DMS 273 treated with DMSO at 0.1 percent for 48 hours (cell line): ENCODE measurements around the gene RAB19.

Experiments used
- DNase-seq: peaks from one replicate; lab custom pipeline; 2025; lab: John Stamatoyannopoulos, UW

Gene RAB19

GRCh38 chr7:140403878-140404564 is at the start of gene RAB19:
Gene RAB19 (plus strand): TSS chr7:140404058. CDS start chr7:140407647, 3,589 bp downstream.
- no peak for DNase-seq

- no peak for DNase-seq
Measured at GRCh38 chr7:140358024-140358411, 45.8 kb upstream of the RAB19 start.

GRCh38 chr7:140358412-140359051 is 45.3 kb upstream of the RAB19 start:
- no peak for DNase-seq

- no peak for DNase-seq
Measured at GRCh38 chr7:140360697-140361229, 43.1 kb upstream of the RAB19 start.

- peak; percentile 83 for DNase-seq
Measured at GRCh38 chr7:140364819-140365218, 39.0 kb upstream of the RAB19 start.

- DNase-seq, result no peak
Measured at GRCh38 chr7:140367528-140367927, 36.3 kb upstream of the RAB19 start.

GRCh38 chr7:140369294-140369693 is 34.6 kb upstream of the RAB19 start:
- no peak for DNase-seq

GRCh38 chr7:140375323-140375722 is 28.5 kb upstream of the RAB19 start:
- DNase-seq, result no peak

GRCh38 chr7:140375892-140376730 is 27.7 kb upstream of the RAB19 start:
- DNase-seq, result no peak

- DNase-seq, result no peak
Measured at GRCh38 chr7:140383954-140384713, 19.7 kb upstream of the RAB19 start.

GRCh38 chr7:140384894-140385545 is 18.8 kb upstream of the RAB19 start:
- no peak for DNase-seq

GRCh38 chr7:140389445-140389844 is 14.4 kb upstream of the RAB19 start:
- no peak for DNase-seq

- DNase-seq, result no peak
Measured at GRCh38 chr7:140390034-140390433, 13.8 kb upstream of the RAB19 start.

GRCh38 chr7:140390466-140391190 is 13.2 kb upstream of the RAB19 start:
- DNase-seq, result no peak

- no peak for DNase-seq
Measured at GRCh38 chr7:140391634-140392033, 12.2 kb upstream of the RAB19 start.

GRCh38 chr7:140393756-140394306 is 10.0 kb upstream of the RAB19 start:
- DNase-seq, result no peak

GRCh38 chr7:140397784-140398750 is 5.8 kb upstream of the RAB19 start, which contains the start of gene SLC37A3:
Gene SLC37A3 (minus strand): TSS chr7:140398530. CDS start chr7:140382526, 16,004 bp downstream.
- peak; percentile 33 for DNase-seq

GRCh38 chr7:140398821-140399220 is 5.0 kb upstream of the RAB19 start:
- no peak for DNase-seq

GRCh38 chr7:140400381-140400780 is 3.5 kb upstream of the RAB19 start:
- no peak for DNase-seq
